Activated naive CD4-positive, alpha-beta T cell treated with anti-CD3 and anti-CD28 coated beads, Interleukin-2, amount 50 U/mL, for 24 hours (primary cell): ENCODE data around the gene ALX4.

ENCODE experiments used
- H3K27ac Mint-ChIP-seq: one replicate; pipeline ENCODE4 v1.8.0; 2021; ENCODE audit warnings: mild to moderate bottlenecking, mixed read lengths
- H3K27me3 Mint-ChIP-seq: one replicate; pipeline ENCODE4 v1.8.0; 2021; ENCODE audit warnings: mixed read lengths
- H3K36me3 Mint-ChIP-seq: one replicate; pipeline ENCODE4 v1.8.0; 2021; ENCODE audit warnings: mixed read lengths
- H3K4me1 Mint-ChIP-seq: one replicate; pipeline ENCODE4 v1.8.0; 2021; ENCODE audit warnings: mixed read lengths
- H3K4me3 Mint-ChIP-seq: one replicate; pipeline ENCODE4 v1.8.0; 2021; ENCODE audit warnings: mild to moderate bottlenecking, mixed read lengths
- H3K9me3 Mint-ChIP-seq: one replicate; pipeline ENCODE4 v1.8.0; 2021; ENCODE audit warnings: mixed read lengths

ALX4 gene

DNA sequence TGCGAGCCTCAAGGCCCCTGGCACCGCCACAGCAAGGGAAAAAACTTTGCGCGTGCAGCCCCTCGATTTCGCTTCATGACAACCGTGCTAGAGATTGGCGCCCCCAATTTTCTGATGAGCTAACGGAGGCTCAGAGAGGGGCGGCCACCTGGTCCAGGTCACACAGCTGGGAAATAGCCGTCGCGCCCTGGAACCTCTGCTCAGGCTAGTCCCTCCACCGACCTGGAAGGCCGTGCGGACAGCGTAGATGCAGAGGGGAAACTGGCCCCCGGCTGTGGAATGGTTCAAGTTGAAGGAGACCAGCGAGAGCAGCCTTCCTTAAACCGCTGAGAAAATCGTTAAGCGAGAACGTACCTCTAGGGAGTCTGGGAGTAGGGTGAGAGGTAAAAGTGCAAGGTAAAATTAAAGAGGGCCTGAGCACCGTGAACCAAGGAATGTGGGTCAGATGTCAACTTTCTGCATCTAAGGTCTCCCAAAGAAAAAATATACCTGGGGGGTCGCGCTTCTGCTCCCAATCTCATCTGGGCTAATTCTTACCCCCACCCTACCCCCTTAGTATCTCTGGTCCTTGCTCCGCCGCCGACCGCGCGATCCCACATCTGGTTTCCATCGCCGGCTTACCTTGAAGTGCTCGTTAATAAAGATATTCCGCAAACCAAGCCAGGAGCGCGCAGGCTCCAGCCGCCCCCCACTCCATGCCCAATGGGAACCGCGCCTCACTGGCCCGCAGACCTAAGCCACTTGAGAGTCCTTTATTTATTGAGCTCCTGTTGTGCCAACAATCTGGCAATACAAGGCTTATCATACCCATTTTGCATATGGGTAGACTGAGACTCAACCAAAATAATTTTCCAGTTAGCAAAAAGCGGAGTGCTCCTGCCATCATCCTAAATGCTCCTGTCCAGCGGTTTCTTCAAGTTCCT is 1.7 kb upstream of the ALX4 start:
- Mint-ChIP-seq H3K27ac (no peak overlapping the region), H3K9me3 (no peaks in the 10 kb centered on the region), H3K27me3 (peaks cover 61% of the 10 kb centered on the region), H3K4me1 (peaks cover 11% of the 10 kb centered on the region), H3K36me3 (no peaks in the 10 kb centered on the region), H3K4me3 (no peak overlapping the region)

DNA sequence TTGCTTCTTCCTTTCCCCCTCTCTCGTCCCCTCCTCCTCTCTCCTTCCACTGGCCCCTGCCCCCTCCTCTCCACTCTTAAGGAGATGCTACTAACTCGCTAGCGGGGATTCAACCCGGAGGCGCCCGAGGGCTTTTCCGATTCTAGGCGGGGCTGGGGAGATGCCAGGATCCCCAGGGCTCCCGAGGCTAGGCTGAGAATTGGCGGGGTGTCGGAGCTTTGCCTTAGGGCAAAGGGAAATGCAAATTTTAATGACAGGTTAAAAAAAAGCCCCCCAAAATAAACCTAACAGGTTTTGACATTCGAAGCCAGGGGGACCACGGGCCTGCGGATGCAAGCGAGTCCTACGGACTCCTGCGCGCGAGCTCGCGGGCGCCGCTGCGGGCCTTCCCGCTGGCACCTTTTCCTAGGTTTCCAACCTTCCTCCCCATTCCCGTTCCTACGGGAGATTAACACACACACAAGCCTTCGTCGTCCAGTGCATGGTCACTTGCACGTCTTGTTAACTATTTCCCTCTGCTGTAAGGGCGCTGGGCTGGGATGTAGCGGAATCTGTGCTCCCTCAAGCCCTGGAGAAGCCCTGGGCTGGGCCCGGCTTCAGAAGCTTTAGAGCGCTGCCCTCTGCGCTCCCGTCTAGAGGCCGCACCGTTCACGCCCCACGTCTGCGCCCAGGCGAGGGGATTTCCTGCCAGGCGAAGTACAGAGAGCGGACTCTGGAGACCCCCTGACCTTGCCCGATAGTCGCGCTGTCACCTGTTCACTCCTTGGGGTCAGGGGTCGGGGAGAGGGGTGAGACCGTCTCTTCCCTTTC is 729 bp upstream of the ALX4 start:
- Mint-ChIP-seq H3K9me3 (no peaks in the 10 kb centered on the region), H3K4me3 (peak overlapping the region; percentile 49), H3K27ac (no peak overlapping the region)

DNA sequence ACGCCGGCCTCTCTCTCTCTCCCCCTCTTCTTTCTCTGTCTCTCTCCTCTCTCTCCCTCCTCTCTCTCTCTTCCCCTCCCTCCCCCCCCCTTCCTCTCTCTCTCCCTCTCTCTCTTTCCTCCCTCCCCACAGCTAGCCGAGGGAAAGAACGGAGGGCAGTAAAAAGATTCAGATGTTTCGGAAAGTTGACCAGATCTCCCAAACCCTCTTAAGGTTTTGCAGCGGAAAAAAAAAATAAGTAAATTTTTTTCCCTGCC is 195 bp upstream of the ALX4 start:
- H3K27me3 Mint-ChIP-seq: peaks cover 67% of the 10 kb centered on the region
- H3K27ac Mint-ChIP-seq: no peak overlapping the region
- H3K4me1 Mint-ChIP-seq: peaks cover 18% of the 10 kb centered on the region
- H3K36me3 Mint-ChIP-seq: no peaks in the 10 kb centered on the region
- H3K9me3 Mint-ChIP-seq: no peaks in the 10 kb centered on the region
- no peak overlapping the region for H3K4me3 Mint-ChIP-seq

More for the DNA sequence above, 729 bp upstream of the ALX4 start:
- Mint-ChIP-seq H3K27me3 (peaks cover 67% of the 10 kb centered on the region), H3K4me1 (peaks cover 16% of the 10 kb centered on the region), H3K36me3 (no peaks in the 10 kb centered on the region)

DNA sequence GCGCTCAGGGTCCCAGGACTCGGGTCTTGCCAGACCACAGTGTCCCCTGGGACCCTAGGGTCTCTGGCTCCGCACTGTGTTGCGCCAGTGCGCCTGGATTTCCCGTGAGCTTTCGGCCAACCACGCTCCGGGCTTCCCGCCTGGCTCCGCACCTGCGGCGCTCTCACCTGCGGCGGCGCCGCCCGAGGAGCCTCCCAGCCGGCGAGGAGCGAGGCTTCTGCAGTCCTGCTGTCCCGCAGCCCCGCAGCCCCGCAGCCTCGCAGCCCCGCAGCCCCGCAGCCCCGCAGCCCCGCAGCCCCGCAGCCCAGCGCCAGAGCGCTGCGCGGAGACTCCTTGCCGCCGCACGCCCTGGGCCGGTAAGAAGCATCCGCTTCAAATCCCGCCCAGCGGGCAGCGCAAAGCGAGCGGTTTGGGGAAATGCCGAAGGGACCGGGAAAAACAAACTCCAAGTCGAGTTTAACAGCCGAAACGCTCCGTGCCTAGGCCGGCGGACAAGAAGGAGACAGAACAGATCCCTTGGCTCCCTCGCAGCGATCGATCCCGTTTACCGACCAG is 939 bp downstream of the ALX4 start:
- Mint-ChIP-seq H3K4me1 (peaks cover 27% of the 10 kb centered on the region), H3K9me3 (no peaks in the 10 kb centered on the region), H3K27ac (no peak overlapping the region), H3K36me3 (no peaks in the 10 kb centered on the region), H3K27me3 (peaks cover 64% of the 10 kb centered on the region), H3K4me3 (peak overlapping the region; percentile 33)

DNA sequence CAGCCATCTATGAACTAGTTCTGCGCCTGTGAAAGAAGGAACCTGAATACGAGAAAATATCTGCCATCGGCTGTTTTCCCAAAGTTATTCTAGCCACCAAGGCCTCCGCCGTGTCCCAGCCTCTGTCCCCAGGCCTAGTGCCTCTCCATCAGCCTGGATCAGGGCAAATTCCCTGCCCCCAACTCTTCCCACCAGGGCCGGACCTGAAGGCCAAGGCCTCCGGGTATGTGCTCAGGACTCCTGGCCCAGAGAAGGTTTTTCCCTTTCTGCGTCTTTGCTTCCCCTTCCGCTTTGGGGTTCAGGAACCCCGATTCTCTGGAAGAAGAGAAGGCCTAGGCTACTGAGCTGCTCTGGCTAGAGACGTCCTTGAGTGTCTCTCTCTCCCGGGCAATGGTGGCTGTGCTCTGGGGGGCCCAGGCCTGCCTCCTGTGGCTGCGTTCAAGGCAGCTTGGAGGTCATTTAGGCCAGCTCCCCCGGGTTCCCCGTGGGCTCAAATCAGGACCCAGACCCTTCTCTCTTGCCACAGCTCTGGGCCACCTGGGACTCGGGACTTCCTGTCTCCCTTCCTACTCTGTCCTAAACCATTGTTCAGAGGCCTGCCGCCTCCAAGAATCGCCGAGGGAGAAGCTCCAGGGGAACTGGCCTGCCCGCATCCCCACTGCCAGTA is 1.6 kb downstream of the ALX4 start:
- H3K27ac Mint-ChIP-seq: no peak overlapping the region
- H3K9me3 Mint-ChIP-seq: no peaks in the 10 kb centered on the region
- H3K36me3 Mint-ChIP-seq: no peaks in the 10 kb centered on the region
- H3K27me3 Mint-ChIP-seq: peaks cover 64% of the 10 kb centered on the region
- H3K4me1 Mint-ChIP-seq: peaks cover 32% of the 10 kb centered on the region
- peak overlapping the region; percentile 53 for H3K4me3 Mint-ChIP-seq

DNA sequence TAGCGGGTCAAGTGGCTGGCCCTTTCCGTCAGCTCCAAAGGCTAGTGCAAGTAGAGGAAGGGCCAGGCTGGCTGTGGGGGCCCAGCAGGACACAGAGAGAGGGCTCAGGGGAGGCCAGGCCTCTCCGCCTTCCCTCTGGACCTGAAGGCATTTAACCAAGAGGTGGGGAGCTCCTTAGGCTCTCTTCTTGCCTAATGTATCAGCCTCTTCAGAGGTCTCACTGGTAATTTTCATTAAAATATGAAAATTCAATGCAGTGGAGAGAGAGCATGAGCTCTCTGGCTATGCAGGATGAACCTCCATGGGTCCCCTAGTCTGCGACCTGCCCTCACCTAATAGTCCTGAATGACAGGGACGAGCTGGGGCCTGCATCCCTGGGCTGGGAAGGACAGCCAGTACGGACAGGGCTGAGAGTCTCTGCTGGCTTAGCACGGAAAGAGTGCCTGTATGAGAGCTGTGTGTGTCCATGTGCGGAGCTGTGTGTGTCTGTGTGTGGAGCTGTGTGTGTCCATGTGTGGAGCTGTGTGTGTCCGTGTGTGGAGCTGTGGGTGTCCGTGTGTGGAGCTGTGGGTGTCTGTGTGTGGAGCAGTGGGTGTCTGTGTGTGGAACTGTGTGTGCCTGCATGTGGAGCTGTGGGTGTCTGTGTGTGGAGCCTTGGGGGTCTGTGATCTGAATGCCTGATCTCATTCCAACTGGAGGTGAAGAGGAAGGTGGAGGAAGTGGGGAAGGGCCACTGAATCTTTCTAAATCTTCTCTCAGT is 2.4 kb downstream of the ALX4 start:
- Mint-ChIP-seq H3K9me3 (no peaks in the 10 kb centered on the region), H3K27ac (no peak overlapping the region), H3K27me3 (peaks cover 63% of the 10 kb centered on the region), H3K4me3 (peak overlapping the region; percentile 53), H3K4me1 (peaks cover 32% of the 10 kb centered on the region), H3K36me3 (no peaks in the 10 kb centered on the region)

DNA sequence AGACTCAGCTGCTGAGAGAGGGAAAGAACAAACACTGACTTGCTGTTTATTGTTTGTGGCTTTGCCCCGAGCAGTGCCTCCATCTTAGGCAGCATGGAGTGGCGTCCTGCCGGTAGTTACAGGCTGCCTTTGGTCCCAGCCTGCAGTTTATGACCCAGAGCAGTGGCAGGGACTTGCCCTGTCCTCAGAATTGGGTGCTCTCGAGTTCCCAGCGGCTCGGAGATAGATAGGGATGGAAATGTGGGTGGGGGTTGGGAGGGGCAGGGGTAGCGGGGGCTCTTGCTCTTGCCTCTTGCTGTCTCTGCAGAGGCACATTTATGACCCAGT is 3.1 kb downstream of the ALX4 start:
- Mint-ChIP-seq H3K27me3 (peaks cover 63% of the 10 kb centered on the region), H3K4me3 (peak overlapping the region; percentile 86), H3K36me3 (no peaks in the 10 kb centered on the region), H3K9me3 (no peaks in the 10 kb centered on the region), H3K4me1 (peaks cover 32% of the 10 kb centered on the region), H3K27ac (no peak overlapping the region)

DNA sequence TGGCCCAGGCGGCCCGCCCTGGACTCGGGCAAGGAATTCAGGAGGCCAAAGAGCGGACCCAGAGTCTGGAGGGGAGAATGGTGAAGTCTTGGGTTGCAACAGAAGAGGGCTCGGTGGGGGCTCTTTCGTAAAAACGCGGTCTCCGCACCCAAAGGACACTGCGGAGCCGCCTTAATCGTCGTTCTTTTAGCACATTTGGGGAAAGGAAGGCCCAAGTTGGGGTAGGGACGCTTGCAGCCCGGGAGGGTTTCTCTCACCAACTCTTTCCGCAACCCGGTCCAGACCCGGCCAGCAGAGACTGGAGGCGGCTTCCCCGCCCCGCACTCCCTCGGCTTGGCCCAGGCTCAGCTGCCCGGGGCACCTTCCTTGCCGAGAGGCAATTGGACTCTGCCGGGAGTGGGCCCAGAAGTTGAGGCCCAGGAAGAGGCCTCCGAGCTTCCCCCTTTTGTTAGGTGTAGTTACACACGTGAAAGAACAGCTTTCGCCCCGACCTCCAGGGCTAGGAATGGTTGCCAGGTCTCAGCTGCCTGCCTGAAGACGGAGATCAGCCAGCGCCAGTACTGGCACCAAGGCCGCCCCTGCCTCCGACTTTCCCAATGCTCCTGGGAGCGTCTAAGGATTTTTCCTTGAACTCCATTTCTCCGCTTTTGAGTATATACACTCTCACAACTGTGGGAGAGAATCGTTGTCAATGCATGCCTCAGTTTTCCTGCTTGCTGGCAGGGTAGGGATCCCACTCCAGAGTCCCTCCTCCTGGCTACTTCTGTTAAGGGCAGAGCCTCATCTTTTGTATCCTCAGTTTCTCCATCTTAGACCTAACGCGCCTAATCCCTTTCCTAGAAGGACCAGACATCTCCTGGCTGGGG is 3.7 kb downstream of the ALX4 start:
- Mint-ChIP-seq H3K27me3 (peaks cover 62% of the 10 kb centered on the region), H3K9me3 (no peaks in the 10 kb centered on the region), H3K4me1 (peaks cover 32% of the 10 kb centered on the region), H3K36me3 (no peaks in the 10 kb centered on the region), H3K4me3 (peak overlapping the region; percentile 86), H3K27ac (no peak overlapping the region)

DNA sequence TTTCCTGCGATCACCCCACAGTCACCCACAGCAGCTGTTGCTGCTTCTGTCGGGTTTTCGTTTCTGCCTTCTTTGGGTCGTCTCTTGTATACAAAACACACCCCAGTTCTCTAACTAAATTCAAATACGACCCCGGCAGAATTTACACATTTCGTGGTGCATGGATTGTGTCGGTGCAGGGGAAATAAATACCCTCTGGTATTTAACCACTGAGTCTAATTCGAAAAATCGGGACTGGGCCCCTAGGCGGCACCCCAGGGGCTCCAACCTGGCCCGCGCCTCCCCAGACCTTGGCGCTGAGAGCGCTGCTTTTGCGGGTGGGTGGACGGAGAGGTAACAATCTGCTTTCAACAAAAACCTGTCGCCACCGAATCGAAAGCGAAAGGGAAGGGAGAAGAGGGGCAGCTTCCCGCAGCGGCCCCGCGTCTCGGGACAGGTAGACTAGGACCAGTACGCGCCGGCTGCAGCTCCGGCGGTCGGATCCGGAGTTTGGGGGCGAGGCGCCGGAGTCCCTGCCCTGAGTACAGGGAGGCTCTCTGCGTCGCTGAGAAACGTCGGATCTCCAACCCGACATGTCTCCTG is 4.4 kb downstream of the ALX4 start:
- no peaks in the 10 kb centered on the region for H3K9me3 Mint-ChIP-seq
- H3K27me3 Mint-ChIP-seq: peaks cover 62% of the 10 kb centered on the region
- H3K27ac Mint-ChIP-seq: no peak overlapping the region
- H3K36me3 Mint-ChIP-seq: no peaks in the 10 kb centered on the region
- peaks cover 28% of the 10 kb centered on the region for H3K4me1 Mint-ChIP-seq
- peak overlapping the region; percentile 86 for H3K4me3 Mint-ChIP-seq

DNA sequence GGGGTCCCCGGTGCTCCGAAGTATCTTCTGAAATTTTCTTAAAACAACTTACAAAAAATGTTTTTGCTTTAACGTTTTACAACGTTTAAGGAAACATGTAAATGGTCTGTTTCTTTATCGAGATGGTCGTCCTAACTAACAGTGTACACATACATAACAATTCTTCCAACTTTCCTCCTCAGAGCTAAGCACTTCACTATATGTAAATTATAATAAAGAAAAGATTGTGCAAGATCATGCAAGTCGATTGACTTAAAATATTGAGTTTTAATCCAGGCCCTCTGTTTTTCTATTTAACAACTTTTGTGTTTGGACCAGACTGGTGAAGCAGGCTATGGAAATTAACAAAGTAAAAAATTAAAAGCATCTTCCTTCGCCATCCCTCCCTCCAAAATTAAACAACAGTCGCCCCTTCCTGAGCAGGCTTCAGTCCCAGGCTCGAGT is 4.9 kb downstream of the ALX4 start:
- Mint-ChIP-seq H3K9me3 (no peaks in the 10 kb centered on the region), H3K4me3 (peak overlapping the region; percentile 86), H3K4me1 (peaks cover 28% of the 10 kb centered on the region), H3K27ac (no peak overlapping the region), H3K36me3 (no peaks in the 10 kb centered on the region), H3K27me3 (peaks cover 64% of the 10 kb centered on the region)

DNA sequence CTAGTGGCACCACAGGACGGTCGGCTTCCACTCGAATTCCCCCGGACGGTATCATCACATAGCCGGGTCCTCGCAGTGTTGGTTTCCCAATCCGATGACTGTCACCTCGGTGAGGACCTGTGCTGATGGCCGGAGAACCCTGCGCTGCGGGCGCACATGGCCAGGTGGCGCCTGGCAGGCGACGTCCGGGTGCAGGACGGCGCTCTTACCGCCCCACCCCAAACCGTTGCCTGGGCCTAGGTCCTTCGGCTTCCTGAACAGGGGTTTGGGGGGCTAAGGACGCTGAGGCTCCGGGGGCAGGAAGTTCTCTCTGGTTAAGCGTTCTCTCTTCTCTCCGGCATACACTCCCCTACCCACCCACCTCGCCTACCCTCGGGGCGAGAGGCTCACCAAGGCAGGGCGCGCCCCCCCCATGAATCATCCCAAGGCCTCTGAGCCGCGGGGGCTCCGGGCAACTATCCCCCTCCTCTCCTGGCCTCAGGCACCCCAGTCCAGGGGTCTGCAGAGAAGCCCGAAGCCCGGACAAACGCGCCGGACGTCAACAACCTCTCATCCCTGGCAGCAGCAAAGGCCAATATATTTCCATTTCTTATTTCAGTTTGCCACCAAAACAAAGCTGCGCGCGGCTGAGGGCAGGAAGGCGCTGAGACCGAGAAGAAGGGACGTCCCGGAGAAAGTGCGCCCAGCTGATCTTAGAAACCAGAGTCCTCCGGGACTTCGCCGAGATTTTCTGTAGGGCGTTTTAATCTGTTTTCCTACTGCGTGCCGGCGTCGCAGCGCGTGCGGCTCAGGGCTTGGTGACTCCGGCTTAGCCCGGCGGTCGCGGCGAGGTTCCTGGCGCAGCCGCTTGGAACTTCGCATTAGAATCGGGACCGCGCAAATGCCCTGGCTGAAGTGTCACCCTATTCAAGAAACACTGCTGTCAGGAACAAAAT is 5.6 kb downstream of the ALX4 start:
- H3K27me3 Mint-ChIP-seq: peaks cover 64% of the 10 kb centered on the region
- H3K36me3 Mint-ChIP-seq: no peaks in the 10 kb centered on the region
- H3K27ac Mint-ChIP-seq: no peak overlapping the region
- H3K9me3 Mint-ChIP-seq: no peaks in the 10 kb centered on the region
- H3K4me1 Mint-ChIP-seq: peaks cover 28% of the 10 kb centered on the region
- H3K4me3 Mint-ChIP-seq: peak overlapping the region; percentile 86

DNA sequence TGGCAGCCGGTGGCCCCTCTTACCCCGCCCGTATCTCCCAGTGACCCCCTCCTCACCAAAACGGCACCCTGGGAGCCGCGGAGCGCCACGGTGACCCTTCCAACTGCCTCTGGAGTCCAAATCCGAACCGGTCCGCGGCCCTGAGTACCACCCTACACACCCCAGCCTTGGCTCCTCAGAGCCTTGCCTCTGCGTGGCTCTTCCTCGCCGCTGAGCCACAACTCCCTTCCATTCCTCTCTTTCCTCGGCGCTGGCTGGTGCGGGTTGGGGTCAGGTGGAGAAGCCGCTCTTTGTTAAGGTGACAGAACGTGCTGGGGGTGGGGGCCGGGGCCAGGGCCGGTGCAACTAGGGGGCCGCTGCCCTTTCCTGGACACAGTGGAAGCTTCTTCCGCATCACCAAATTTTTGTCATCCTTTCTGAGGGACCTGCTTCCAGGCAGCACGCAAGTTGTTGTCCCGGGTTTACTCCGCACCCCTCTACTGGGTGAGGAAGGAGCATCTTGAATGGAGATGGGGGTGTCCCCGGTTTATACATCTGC is 6.5 kb downstream of the ALX4 start:
- no peaks in the 10 kb centered on the region for H3K9me3 Mint-ChIP-seq
- no peak overlapping the region for H3K4me3 Mint-ChIP-seq
- H3K27ac Mint-ChIP-seq: no peak overlapping the region

More for the DNA sequence above, 6.5 kb downstream of the ALX4 start:
- Mint-ChIP-seq H3K27me3 (peaks cover 58% of the 10 kb centered on the region), H3K4me1 (peaks cover 28% of the 10 kb centered on the region), H3K36me3 (no peaks in the 10 kb centered on the region)
